HG03565 (cell line): ENCODE measurements around the gene HSPA1L.
"Not testable (repeated sequence)": the region's sequence is repeated elsewhere in the genome, so short reads cannot be mapped to it uniquely, and the experiment has no call there.

ENCODE experiments used
- ATAC-seq: cut with Tn5 transposase; IDR thresholded peaks from one replicate; pipeline ENCODE4 v1.9.1; 2021; ENCODE audit warnings: mild to moderate bottlenecking, moderate library complexity; ENCODE audit not compliant: unreplicated experiment

Gene HSPA1L

GRCh38 chr6:31817133-31817928 is 2.2 kb upstream of the HSPA1L start:
- ATAC-seq: not testable (repeated sequence)

- ATAC-seq: no peak
Observed at GRCh38 chr6:31814677-31815024, 432 bp downstream of the HSPA1L start.

GRCh38 chr6:31813465-31813849 is 1.6 kb downstream of the HSPA1L start:
- no peak for ATAC-seq

GRCh38 chr6:31811645-31812044 is 3.4 kb downstream of the HSPA1L start:
- ATAC-seq: no peak

- ATAC-seq: not testable (repeated sequence)
Observed at GRCh38 chr6:31808599-31808998, 6.5 kb downstream of the HSPA1L start.

GRCh38 chr6:31806470-31807272 is 8.4 kb downstream of the HSPA1L start, which contains the start of gene LSM2:
Gene LSM2, minus strand, starts transcription at chr6:31806966. Its CDS starts 209 bp downstream, at chr6:31806757.
- peak; percentile 72 for ATAC-seq

- ATAC-seq: no peak
Observed at GRCh38 chr6:31805939-31806469, 9.1 kb downstream of the HSPA1L start.

- ATAC-seq: not testable (repeated sequence)
Observed at GRCh38 chr6:31801031-31801927, 13.8 kb downstream of the HSPA1L start.

GRCh38 chr6:31799781-31800180 is 15.3 kb downstream of the HSPA1L start:
- ATAC-seq: no peak

GRCh38 chr6:31797588-31797987 is 17.5 kb downstream of the HSPA1L start:
- ATAC-seq: no peak

GRCh38 chr6:31796993-31797385 is 18.1 kb downstream of the HSPA1L start:
- ATAC-seq: no peak

- peak; percentile 63 for ATAC-seq
Observed at GRCh38 chr6:31795616-31796298, 19.3 kb downstream of the HSPA1L start, which contains the start of gene VARS1. Gene VARS1, minus strand, starts transcription at chr6:31795752. Its CDS starts 535 bp downstream, at chr6:31795217.

GRCh38 chr6:31794866-31795615 is 20.0 kb downstream of the HSPA1L start:
- ATAC-seq: no peak

GRCh38 chr6:31794294-31794865 is 20.7 kb downstream of the HSPA1L start:
- no peak for ATAC-seq

GRCh38 chr6:31793927-31794245 is 21.2 kb downstream of the HSPA1L start:
- ATAC-seq: not testable (repeated sequence)

GRCh38 chr6:31792761-31793171 is 22.3 kb downstream of the HSPA1L start:
- no peak for ATAC-seq

GRCh38 chr6:31792090-31792374 is 23.1 kb downstream of the HSPA1L start:
- ATAC-seq: no peak

GRCh38 chr6:31791324-31792089 is 23.6 kb downstream of the HSPA1L start:
- ATAC-seq: no peak

GRCh38 chr6:31785475-31785874 is 29.6 kb downstream of the HSPA1L start:
- ATAC-seq: no peak
